ENCODE data around the gene JAK1.
"Not testable (repeated sequence)": the region's sequence is repeated elsewhere in the genome, so short reads cannot be mapped to it uniquely, and the experiment has no call there.

Gene JAK1

GRCh38 chr1:64948905-64949833 is 17.2 kb downstream of the JAK1 start:
- DNase-seq (ENCODE audit: low spot score), result peak; percentile 29

GRCh38 chr1:64948216-64948615 is 18.1 kb downstream of the JAK1 start:
- no peak for DNase-seq (ENCODE audit: low spot score)

GRCh38 chr1:64946916-64947315 is 19.4 kb downstream of the JAK1 start:
- no peak for DNase-seq (ENCODE audit: low spot score)

- no peak for DNase-seq (ENCODE audit: low spot score)
Measured at GRCh38 chr1:64944913-64945312, 21.4 kb downstream of the JAK1 start.

- no peak for DNase-seq (ENCODE audit: low spot score)
Measured at GRCh38 chr1:64942675-64943074, 23.7 kb downstream of the JAK1 start.

- no peak for DNase-seq (ENCODE audit: low spot score)
Measured at GRCh38 chr1:64942118-64942517, 24.2 kb downstream of the JAK1 start.

- no peak for DNase-seq (ENCODE audit: low spot score)
Measured at GRCh38 chr1:64941461-64942117, 24.8 kb downstream of the JAK1 start.

GRCh38 chr1:64940025-64940424 is 26.3 kb downstream of the JAK1 start:
- DNase-seq (ENCODE audit: low spot score), result no peak

- no peak for DNase-seq (ENCODE audit: low spot score)
Measured at GRCh38 chr1:64938991-64939390, 27.4 kb downstream of the JAK1 start.

- no peak for DNase-seq (ENCODE audit: low spot score)
Measured at GRCh38 chr1:64936956-64937355, 29.4 kb downstream of the JAK1 start.

- DNase-seq (ENCODE audit: low spot score), result no peak
Measured at GRCh38 chr1:64935551-64936155, 30.7 kb downstream of the JAK1 start.

- no peak for DNase-seq (ENCODE audit: low spot score)
Measured at GRCh38 chr1:64934878-64935275, 31.5 kb downstream of the JAK1 start.

GRCh38 chr1:64934115-64934877 is 32.1 kb downstream of the JAK1 start:
- peak; percentile 79 for DNase-seq (ENCODE audit: low spot score)

GRCh38 chr1:64933296-64934070 is 32.9 kb downstream of the JAK1 start:
- peak; percentile 95 for DNase-seq (ENCODE audit: low spot score)

GRCh38 chr1:64932962-64933295 is 33.4 kb downstream of the JAK1 start:
- no peak for DNase-seq (ENCODE audit: low spot score)

- not testable (repeated sequence) for DNase-seq (ENCODE audit: low spot score)
Measured at GRCh38 chr1:64930640-64931039, 35.7 kb downstream of the JAK1 start.

- DNase-seq (ENCODE audit: low spot score), result no peak
Measured at GRCh38 chr1:64929221-64929620, 37.1 kb downstream of the JAK1 start.

GRCh38 chr1:64928325-64928724 is 38.0 kb downstream of the JAK1 start:
- DNase-seq (ENCODE audit: low spot score), result no peak

- DNase-seq (ENCODE audit: low spot score), result no peak
Measured at GRCh38 chr1:64925594-64925993, 40.8 kb downstream of the JAK1 start.

GRCh38 chr1:64923294-64923718 is 43.0 kb downstream of the JAK1 start:
- DNase-seq (ENCODE audit: low spot score), result no peak

GRCh38 chr1:64922336-64922735 is 44.0 kb downstream of the JAK1 start:
- DNase-seq (ENCODE audit: low spot score), result no peak

Data from RKO (cell line).